GM12878 (cell line): Measurements from ENCODE around the gene CAPN15. TPM values are rescaled to one million over a fixed set of nuclear protein-coding genes. Genes with fewer than 3 reads are reported as not detected.

Source experiments
- ATAC-seq: fragments of 200-7000 bp; cut with Tn5 transposase; 3 replicates; pipeline ENCODE4 v1.9.1; 2020; ENCODE audit warnings: mild to moderate bottlenecking, moderate library complexity
- BruUV-seq: library from RNA; stranded (reverse); fragments of 400-500 nt; replicated peaks from 2 replicates; lab custom pipeline; 2021; lab: Mats Ljungman, UMichigan
- CTCF ChIA-PET: fragments of 300-600 bp; sonication (Branson Sonifier 250); formaldehyde crosslinking; extraction: SDS; loops from one replicate; lab custom pipeline; 2021; ENCODE audit warnings: inconsistent platforms; lab: Yijun Ruan, JAX
- POLR2A ChIA-PET: fragments of 350-600 bp; formaldehyde crosslinking; extraction: SDS; loops from one replicate; lab custom pipeline; 2021; ENCODE audit warnings: inconsistent platforms; lab: Charles Lee
- RAD21 ChIA-PET: fragments of 300-600 bp; sonication (Branson Sonifier 250); formaldehyde crosslinking; loops from one replicate; lab custom pipeline; 2023; ENCODE audit warnings: antibody characterized with exemption; ENCODE audit not compliant: unreplicated experiment; lab: Charles Lee
- SMC1A ChIA-PET: fragments of 300-600 bp; sonication (Branson Sonifier 250); formaldehyde crosslinking; loops from one replicate; lab custom pipeline; 2023; ENCODE audit not compliant: unreplicated experiment, uncharacterized antibody; lab: Charles Lee
- DNase-seq: peaks from one replicate; pipeline ENCODE4 v3.0.0-alpha.2; 2011; ENCODE audit warnings: low read depth, low spot score
- FAIRE-seq: peaks from 3 replicates; lab custom pipeline; 2011; peaks lifted over from hg19 to GRCh38; lab: Jason Lieb, UNC
- H2AFZ ChIP-seq: 2 replicates; pipeline ENCODE4 v1.6.0; 2011; ENCODE audit warnings: low read depth, low read length, control low read depth; ENCODE audit not compliant: control insufficient read depth
- H3K27ac ChIP-seq: 2 replicates; pipeline ENCODE4 v1.5.1; 2011; ENCODE audit warnings: control low read depth; ENCODE audit not compliant: control insufficient read depth, insufficient read depth
- H3K27me3 ChIP-seq, 2 experiments: replicated peaks in 1 of 2; 2 replicates each; pipeline versions ENCODE4 v1.6.0 to v1.6.1; 2011; ENCODE audit warnings: low read length in 1 of 2; ENCODE audit not compliant: control insufficient read depth in 2 of 2, insufficient read depth in 2 of 2
- H3K36me3 ChIP-seq, 2 experiments: 2 replicates each; pipeline ENCODE4 v1.5.1; 2011; ENCODE audit warnings: low read length in 1 of 2; ENCODE audit not compliant: control insufficient read depth in 2 of 2, insufficient read depth in 2 of 2
- H3K4me1 ChIP-seq: 2 replicates; pipeline ENCODE4 v1.6.1; 2011; ENCODE audit warnings: mild to moderate bottlenecking, low read length, moderate library complexity, mixed read lengths; ENCODE audit not compliant: control insufficient read depth, insufficient read depth
- H3K4me2 ChIP-seq: 2 replicates; pipeline ENCODE4 v1.6.0; 2011; ENCODE audit warnings: control low read depth; ENCODE audit not compliant: control insufficient read depth, insufficient read depth
- H3K4me3 ChIP-seq: fragments of 200-600 bp; sonication (generic); 2 replicates; pipeline ENCODE4 v1.5.1; 2016
- H3K79me2 ChIP-seq: 2 replicates; pipeline ENCODE4 v1.6.0; 2011; ENCODE audit warnings: low read length; ENCODE audit not compliant: control insufficient read depth, insufficient read depth
- H3K9ac ChIP-seq: 2 replicates; pipeline ENCODE4 v1.8.0; 2011; ENCODE audit warnings: low read length, control low read depth, mixed read lengths; ENCODE audit not compliant: control insufficient read depth, insufficient read depth
- H3K9me3 ChIP-seq: replicated peaks from 3 replicates; pipeline ENCODE4 v1.5.1; 2011; ENCODE audit warnings: mild to moderate bottlenecking, low read length; ENCODE audit not compliant: control insufficient read depth, insufficient read depth
- H4K20me1 ChIP-seq: 2 replicates; pipeline ENCODE4 v1.6.0; 2011; ENCODE audit not compliant: control insufficient read depth, insufficient read depth
- CEBPZ ChIP-seq: fragments of 150-350 bp; IDR thresholded peaks from 2 replicates; pipeline ENCODE4 v1.6.1; 2016; ENCODE audit warnings: low read depth, low read length
- FOS ChIP-seq: IDR thresholded peaks from 3 replicates; pipeline ENCODE4 v1.6.1; 2011; ENCODE audit warnings: borderline replicate concordance; ENCODE audit not compliant: insufficient read length; ENCODE audit errors: extremely low read depth
- HDAC6 ChIP-seq: fragments of 200-600 bp; sonication (generic); IDR thresholded peaks from one replicate; pipeline ENCODE4 v1.8.0; 2017; ENCODE audit warnings: antibody characterized with exemption; ENCODE audit not compliant: unreplicated experiment
- MAX ChIP-seq: IDR thresholded peaks from 2 replicates; pipeline ENCODE4 v1.6.1; 2012; ENCODE audit warnings: low read depth, low read length, improper control_type of control experiment
- MYB ChIP-seq: fragments of 150-350 bp; IDR thresholded peaks from 2 replicates; pipeline ENCODE4 v1.6.1; 2014; ENCODE audit warnings: mild to moderate bottlenecking, low read depth, low read length, borderline replicate concordance
- MYC ChIP-seq: IDR thresholded peaks from 2 replicates; pipeline ENCODE4 v1.6.1; 2011; ENCODE audit warnings: mild to moderate bottlenecking, low read length, moderate library complexity, inconsistent platforms; ENCODE audit not compliant: insufficient read depth, insufficient replicate concordance, insufficient read length, severe bottlenecking
- NFYA ChIP-seq: IDR thresholded peaks from 2 replicates; pipeline ENCODE4 v1.6.1; 2011; ENCODE audit warnings: low read depth, mild to moderate bottlenecking, low read length, improper control_type of control experiment, borderline replicate concordance
- SPI1 ChIP-seq: IDR thresholded peaks from 2 replicates; pipeline ENCODE4 v1.6.1; 2011; ENCODE audit warnings: low read depth, mild to moderate bottlenecking, low read length, moderate library complexity, borderline replicate concordance; ENCODE audit not compliant: insufficient read depth
- WGBS: methylation state at CpG from one replicate; pipeline ENCODE4 v1.1.6; 2016; ENCODE audit warnings: low lambda C conversion rate; ENCODE audit not compliant: insufficient replicate concordance, insufficient coverage; ENCODE audit errors: missing lambda C conversion rate; 5-methylcytosine and 5-hydroxymethylcytosine counted together
- in situ Hi-C: fragments of 300-500 bp; cut with MboI; formaldehyde crosslinking; loops from 9 replicates; pipeline ENCODE4 v1.14.3; 2018; ENCODE audit warnings: mixed read lengths
- intact Hi-C: fragments of 100-400 bp; cut with micrococcal nuclease; formaldehyde crosslinking; loops from one replicate; pipeline ENCODE4 v1.14.2; 2022; ENCODE audit not compliant: unreplicated experiment
- polyA plus RNA-seq, 11 experiments: library from polyadenylated mRNA; depleted of rRNA in 4 of 11; unstranded in 6 of 11; stranded (reverse) in 5 of 11; fragments of >200 nt; fragmentation: Nextera tagmentation in 4 of 11; fragmentation: Illumina TruSeq in 1 of 11; extraction: Ambion mirVana in 4 of 11; extraction: Trizol in 1 of 11; gene quantifications; 1 replicate in 1 of 11; 2 replicates in 10 of 11; pipeline versions ENCODE4 v1.2.1 to v1.2.3, GENCODE V29; 2011 to 2016; ENCODE audit warnings: inconsistent platforms in 2 of 11, missing spikeins in 2 of 11, low read depth in 1 of 11
- total RNA-seq, 4 experiments: library from RNA; depleted of rRNA in 3 of 4; stranded (reverse); fragments of >200 nt in 3 of 4; fragmentation: Illumina TruSeq in 1 of 4; extraction: Trizol in 1 of 4; gene quantifications; 2 replicates each; pipeline versions ENCODE4 v1.2.1 to v1.2.3, GENCODE V29; 2013 to 2021

CAPN15 gene
- total and polyA plus RNA-seq, 10 of the 15 experiments (the other 5 are each of a cell fraction or from before 2014, with no cell fraction given): 0.40 to 78.5 (median 8.3) TPM

GRCh38 chr16:559411-560203 lies 32.1 kb downstream of the CAPN15 start:
- FAIRE-seq (no peak), ATAC-seq (no peak), DNase-seq (no peak)
- CTCF ChIA-PET: no interaction called here
- Histone ChIP-seq H3K36me3 (no peaks in the 10 kb centered on the region), H3K4me2 (no peak overlapping the region), H3K4me1 (no peaks in the 10 kb centered on the region), H4K20me1 (no peaks in the 10 kb centered on the region), H2AFZ (no peak overlapping the region), H3K9me3 (no peaks in the 10 kb centered on the region), H3K79me2 (no peaks in the 10 kb centered on the region), H3K9ac (no peak overlapping the region), H3K4me3 (no peak overlapping the region), H3K27ac (no peak overlapping the region), H3K27me3 (peaks cover 4 to 9% of the 10 kb centered on the region in 2 experiments; a peak in 3 of 4 replicates)
- no TSS peak for BruUV-seq
- SMC1A ChIA-PET: no interaction called here
- RAD21 ChIA-PET: no interaction called here
- intact Hi-C loops: no loop called here
- WGBS: 21% methylated on average over 29 of the region's 62 CpGs
- in situ Hi-C loops: no loop called here
- POLR2A ChIA-PET: no interaction called here
- no peak for TF ChIP-seq HDAC6
- TF ChIP-seq CEBPZ: no peak
- no peak for TF ChIP-seq SPI1
- no peak for TF ChIP-seq MYC
- TF ChIP-seq NFYA: no peak
- TF ChIP-seq MAX: no peak
- no peak for TF ChIP-seq MYB
- no peak for TF ChIP-seq FOS
